Measurements from ENCODE around the gene DIP2C.
"Not testable (repeated sequence)": the region's sequence is repeated elsewhere in the genome, so short reads cannot be mapped to it uniquely, and the experiment has no call there.

DIP2C gene

DNA sequence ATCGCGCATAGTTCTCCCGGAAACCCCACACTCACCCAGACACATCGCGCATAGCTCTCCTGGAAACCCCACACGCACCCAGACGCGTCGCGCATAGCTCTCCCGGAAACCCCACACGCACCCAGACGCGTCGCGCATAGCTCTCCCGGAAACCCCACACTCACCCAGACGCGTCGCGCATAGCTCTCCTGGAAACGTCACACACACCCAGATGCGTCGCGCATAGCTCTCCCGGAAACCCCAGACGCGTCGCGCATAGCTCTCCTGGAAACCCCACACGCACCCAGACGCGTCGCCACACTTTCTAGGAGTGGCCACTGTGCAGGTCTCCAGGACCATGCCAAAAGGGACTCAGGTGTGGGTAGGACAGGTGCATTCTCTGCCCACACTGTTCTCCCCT is 341.7 kb downstream of the DIP2C start:
- DNase-seq (ENCODE audit: low read depth), result not testable (repeated sequence)

DNA sequence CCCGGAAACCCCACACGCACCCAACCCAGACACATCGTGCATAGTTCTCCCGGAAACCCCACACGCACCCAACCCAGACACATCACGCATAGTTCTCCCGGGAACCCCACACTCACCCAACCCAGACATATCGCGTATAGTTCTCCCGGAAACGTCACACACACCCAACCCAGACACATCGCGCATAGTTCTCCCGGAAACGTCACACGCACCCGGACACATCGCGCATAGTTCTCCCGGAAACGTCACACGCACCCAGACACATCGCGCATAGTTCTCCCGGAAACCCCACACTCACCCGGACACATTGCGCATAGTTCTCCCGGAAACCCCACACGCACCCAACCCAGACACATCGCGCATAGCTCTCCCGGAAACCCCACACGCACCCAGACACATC is 342.3 kb downstream of the DIP2C start:
- not testable (repeated sequence) for DNase-seq (ENCODE audit: low read depth)

DNA sequence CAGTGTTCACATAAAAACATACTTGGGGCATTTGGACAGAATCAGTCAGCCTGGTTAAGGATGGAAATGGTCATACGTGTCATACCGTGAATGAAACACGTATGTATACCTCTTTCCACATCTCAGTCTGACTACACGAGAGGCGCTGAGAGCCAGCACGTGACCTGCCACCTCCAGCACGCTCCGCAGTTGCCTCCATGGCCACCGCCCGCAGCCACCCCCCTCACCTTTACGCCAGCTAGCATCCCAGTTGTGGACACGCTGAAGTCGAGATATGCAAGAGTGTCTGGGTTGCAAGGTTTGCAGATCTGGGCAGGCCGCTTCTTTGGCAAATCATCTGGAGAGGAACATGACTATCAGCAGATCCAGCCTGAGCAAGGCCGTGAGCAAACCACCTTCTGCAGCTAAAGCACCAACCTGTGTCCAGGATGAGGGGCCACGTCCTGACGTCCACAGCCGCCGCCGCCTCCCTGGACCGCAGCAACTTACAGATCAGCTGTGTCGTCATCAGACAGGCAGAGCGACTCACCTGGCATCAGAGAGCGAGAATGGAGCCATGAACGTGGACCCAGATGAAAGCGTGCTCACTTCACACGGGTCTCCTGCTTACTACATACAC is 344.8 kb downstream of the DIP2C start:
- no peak for DNase-seq (ENCODE audit: low read depth)

DNA sequence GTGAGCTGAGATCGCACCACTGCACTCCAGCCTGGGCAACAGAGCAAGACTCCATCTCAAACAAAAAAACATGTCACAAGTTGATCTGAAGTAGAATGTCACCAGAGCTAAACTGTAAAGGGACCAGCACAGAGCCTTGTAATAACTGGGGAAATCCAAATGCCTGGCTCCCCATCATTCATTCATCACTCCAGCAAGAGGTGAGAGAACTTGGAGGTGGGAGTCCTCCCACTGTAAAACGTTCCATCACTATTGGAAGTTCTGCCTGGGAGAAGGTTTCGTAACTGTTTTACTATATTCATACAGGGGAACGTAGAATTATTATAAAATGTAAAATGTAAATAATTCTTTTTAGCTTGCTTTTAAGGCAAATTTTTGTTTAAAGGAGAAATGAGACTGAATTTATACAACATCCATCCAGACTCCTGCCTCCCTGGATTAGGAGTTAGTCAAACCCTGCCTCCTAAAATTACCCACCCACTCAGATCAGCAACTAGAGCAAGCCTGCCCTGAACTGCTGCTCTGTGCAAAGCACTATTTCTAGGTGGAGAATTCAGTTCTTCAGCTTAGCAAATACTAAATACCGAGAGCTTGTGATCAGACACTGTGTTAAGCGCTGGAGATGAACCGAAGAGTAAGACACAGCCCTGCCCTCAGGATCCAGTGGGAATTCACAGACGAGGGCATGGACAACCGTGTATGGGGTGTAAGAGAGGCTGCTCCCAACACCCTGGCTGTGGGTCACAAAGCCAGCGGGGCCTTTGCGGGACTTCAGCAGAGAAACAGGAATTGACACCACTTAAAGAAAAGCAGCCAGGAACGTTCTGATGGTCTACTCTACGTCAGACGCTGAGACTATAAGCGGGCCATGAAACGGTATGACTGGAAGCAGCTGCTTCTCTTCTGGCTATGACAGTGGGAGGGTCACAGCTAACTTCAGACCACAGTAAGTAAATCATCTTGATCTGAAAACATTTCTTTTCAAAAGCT is 345.9 kb downstream of the DIP2C start:
- DNase-seq (ENCODE audit: low read depth), result no peak

DNA sequence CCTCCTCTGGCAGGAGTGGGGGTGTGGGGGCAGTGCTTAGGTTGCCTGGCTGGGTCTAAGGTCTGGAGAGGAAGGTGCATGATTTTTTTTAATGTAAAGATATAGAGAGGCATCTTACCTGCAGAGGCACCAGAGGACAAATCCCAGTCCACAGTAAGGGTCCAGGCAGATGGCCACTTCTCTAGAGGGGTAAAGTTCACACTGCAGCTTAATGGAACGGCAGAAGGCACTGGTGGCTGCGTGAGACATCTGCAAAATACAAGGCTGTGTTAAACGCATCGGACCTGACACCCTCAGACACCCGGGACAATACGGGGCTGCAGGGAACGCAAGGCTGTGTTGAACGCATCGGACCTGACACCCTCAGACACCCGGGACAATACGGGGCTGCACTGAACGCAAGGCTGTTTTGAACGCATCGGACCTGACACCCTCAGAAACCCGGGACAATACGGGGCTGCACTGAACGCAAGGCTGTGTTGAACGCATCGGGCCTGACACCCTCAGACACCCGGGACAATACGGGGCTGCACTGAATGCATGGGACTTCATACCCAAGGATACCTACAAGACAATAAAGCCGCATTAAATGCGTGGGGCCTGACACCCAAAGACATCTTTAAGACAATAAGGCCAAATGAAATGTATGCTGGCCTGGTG is 348.3 kb downstream of the DIP2C start:
- no peak for DNase-seq (ENCODE audit: low read depth)

DNA sequence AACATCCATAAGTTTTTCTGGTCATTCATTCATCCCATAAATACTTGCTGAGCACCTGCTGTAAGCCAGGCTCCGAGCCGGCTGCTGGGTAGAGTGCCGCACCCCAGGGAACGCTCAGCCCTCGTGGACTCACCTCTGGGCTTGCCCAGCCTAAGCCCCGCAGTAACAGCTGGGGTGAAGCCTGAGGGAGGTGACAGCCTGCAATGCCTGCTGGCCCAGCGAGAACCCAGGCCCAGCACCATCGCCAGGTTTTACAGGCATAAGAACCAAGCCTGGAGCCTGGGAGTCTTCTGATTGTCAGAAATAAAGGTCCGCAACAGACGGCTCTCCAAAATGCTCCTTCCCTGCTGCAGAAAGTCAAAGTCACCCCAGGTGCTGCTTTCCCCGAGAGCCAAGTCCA is 348.8 kb downstream of the DIP2C start:
- DNase-seq (ENCODE audit: low read depth), result no peak

DNA sequence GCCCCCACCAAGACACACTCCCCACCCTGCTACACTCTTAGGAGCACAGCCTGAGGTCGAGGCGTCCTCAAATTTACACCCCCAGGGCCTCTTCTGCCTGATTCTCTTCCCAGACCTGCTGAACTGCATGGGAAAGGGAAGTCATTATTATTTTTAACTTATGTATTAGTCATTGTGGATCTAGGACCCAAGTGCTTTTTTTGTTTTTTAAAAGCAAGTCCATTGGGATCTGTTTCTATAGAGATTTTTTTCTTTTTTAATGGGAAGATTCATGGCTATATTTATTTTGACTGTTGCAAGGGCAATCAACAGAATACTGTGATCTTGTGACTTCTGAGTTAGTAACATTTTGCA is 350.5 kb downstream of the DIP2C start:
- DNase-seq (ENCODE audit: low read depth), result no peak

DNA sequence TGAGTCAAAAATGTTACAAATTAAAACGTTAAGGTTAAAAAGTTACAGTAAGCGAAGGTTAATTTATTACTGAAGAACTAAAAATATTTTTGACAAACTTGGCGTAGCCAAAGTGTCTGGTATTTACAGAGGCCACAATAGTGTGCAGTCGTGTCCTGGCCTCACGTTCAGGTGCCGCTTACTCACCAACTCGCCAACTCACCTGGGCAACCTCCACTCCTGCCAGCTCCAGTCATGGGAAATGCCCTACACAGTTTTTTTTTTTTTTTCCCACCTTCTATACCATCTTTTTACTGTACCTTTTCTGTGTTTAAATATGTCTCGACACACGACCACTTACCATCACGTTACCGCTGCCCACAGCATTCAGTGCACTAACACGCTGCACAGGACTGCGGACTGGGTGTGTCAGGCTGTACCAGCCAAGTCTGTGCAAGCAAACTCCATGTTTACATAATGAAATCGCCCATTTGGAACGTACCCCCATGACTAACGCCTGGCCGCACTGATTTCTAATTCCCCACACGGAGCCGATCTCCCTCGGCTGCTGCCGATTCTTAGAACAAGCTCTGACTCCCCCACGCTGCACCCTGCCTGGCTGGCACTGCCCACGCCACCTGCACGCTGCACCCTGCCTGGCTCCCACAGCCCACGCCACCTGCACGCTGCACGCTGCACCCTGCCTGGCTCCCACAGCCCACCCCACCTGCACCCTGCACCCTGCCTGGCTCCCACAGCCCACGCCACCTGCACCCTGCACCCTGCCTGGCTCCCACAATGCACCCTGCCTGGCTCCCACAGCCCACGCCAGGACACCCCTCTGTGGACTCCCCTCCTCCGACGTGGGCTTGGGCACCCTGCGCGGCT is 351.1 kb downstream of the DIP2C start:
- no peak for DNase-seq (ENCODE audit: low read depth)

DNA sequence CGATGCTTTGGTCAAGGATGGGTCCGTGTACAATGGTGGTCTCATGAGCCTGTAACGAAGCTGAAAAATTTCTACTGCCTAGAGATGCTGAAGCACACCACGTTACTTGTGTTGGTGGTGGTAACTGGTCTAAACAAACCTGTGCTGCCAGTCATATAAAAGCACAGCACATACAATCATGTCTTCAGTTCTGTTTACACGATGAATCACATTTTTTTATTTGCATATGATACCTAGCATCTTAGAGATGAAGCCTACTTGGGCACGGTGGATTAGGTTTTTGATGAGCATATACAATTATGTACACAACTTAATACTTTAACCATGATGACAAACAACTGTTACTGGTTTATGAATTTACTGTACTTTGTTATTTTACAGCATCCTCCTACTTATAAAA is 353.2 kb downstream of the DIP2C start:
- DNase-seq (ENCODE audit: low read depth), result no peak

DNA sequence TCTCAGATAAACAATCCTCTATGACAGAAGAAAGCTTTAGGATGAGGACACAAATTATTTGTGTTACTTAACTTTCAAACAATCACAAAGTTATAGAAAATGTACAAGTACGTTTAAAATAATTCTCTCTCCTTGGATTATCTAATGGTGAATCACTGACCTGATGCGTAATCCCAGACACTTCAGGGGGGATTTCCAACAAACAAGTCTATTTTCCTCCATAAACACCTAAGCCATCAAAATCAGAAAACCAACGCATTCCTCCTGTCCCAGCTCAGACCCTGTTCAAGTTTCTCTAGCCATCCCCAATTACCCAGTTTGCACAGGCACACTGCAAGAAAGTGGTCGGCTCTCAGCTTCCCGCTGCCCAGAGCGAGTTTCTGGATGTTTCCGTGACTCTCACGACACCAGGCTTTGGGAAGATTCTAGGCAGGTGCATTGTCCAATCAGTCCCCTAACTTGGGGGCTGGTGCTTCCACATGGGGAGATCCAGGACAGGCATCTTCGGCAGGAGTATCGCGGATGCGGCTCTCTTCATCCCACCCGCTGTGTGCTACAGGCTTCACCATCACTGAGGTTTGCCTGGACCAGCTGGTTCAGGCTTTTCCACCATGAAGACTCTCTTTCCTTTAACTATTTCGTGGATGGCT is 354.2 kb downstream of the DIP2C start:
- no peak for DNase-seq (ENCODE audit: low read depth)

DNA sequence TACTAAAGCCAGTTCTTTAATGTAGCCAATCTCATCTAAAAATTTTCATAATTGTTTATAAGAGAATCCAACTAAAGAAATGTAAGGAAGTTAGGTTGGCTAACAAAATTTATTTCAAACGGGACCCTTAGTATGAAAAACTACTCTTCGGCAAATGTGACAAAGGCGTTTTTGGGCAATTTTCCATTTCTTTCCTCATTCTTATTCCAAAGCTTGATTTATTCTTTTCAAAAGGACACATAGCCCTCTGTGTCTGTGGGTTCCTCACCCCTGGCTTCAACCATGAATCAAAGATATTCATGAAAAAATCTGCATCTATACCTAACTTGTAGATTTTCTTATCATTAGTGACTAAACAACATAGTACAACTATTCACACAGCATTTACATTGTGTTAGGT is 358.3 kb downstream of the DIP2C start:
- no peak for DNase-seq (ENCODE audit: low read depth)

DNA sequence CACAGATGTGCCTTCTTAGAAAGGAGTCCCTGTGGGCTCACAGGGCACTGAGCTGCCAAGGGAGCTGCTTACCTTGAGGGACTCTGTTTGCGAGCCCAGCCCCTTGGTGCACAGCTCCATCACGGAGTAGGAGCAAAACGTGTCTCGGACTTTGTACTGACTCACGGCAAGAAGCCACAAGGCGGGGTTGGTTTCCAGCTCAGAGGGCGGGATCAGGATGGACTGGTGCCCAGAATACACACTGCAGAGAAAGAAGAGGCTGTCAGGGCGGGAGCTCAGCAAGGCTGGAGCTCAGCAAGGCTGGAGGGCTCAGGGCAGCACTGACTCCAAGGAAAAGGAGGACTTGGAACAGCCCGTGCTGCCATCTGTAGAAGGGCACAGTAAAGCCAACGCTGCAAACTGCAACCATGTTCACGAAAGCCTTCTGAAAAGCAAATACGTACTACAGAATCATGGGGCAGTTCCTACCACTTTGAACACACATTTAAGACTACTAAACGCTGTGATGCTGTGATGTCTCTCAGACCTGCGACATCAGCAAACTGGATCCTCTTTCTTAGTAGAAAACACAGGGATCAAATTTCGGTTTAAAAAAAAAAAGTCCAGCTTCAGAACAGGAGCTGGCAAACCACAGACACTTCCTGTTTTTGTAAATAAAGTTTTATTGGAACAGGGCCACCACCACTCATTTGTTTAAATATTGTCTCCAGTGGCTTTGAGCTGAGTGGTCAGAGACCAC is 359.9 kb downstream of the DIP2C start:
- DNase-seq (ENCODE audit: low read depth), result no peak

DNA sequence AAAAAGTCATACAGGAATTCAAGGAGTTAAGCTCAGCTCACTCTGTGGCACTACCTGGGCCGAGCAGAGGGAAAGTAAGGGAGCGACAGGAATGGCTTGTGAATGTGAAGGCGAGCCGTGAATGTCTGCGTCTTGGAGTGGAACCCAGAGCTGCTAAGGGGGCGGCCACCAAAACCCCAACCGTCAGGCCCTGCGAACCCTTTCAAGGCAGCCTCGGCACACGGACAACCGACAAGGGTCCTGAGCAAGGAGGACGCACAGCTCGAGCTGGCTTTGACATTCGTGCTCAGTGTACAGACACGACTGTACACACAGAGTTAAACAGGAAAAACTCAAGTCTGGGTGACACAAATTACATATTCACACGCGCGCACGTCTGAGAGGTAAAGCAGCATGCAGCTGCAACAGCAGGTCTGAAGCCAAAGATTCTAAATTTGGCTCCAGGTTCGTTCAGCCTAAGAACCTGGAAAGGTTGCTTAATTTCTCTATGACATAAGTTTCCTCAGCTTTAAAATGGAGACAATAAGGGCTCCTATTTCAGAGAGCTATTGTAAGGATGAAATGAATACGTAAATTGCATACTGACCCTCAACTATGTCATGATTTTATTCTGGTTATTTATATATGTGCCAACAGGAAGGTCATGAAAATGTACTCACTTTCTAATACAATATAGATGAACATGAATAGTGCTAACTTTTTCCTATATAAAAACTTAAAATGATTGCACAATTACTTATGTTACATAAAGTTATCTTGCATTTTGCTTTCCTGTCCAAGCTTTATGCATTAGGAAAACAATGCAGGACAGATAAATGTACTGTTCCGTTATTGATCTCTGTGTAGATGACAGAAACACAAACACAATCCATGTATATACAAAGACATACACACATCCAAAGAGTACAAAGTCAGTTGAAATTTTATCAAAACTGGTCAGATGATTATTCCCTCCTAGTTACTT is 361.3 kb downstream of the DIP2C start:
- no peak for DNase-seq (ENCODE audit: low read depth)

DNA sequence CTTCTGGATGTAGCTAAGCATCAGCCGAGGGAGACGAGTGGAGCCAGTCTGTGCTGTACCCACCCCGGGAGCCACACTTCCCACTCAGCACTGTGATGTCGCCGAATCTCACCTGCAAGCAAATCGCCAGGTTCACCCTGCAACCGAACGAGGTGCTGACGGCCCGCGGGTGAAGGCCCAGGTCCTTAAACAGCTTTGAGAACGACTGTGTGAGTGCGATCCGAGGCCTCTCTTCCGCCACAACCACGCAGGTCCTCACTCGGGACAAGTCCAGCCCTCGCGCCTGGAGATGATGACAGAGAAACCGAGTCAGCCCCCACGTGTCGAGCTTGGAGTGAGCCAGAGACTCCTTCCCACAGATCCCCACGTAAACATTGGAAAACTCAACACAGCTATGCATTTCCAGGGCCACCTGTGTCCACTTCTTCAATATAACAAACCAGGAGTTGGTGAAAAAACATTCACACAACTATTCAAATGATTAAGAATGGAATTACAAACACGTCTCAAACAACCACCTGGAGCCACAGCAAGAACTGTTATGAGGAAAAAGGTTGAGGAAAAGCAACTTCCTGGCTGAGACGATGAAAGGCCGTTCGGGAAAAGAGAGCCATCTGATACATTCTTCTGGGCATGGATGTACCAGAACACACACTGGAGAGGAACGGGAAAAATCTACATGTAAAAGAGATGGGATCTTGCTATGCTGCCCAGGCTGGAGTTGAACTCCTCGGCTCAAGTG is 362.4 kb downstream of the DIP2C start:
- no peak for DNase-seq (ENCODE audit: low read depth)

DNA sequence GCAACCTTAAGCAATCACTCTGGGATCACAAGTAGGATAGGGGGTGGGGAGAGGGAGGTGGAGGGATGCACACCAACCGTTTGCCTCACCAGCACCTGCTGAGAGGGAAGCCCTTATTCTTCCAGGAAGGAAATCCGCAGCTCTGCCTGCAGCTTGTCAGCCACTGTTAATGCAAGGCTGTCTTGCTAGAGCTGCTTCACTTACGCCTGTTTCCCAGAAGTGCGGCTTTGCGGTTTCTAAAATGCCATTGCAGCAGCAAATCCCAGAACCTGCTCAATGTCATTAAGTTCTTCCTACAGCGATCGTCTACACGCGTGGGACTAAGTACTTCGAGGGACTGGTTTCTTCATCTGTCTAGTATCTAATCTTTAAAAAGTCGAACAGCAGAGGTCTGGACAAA is 363.1 kb downstream of the DIP2C start:
- no peak for DNase-seq (ENCODE audit: low read depth)

DNA sequence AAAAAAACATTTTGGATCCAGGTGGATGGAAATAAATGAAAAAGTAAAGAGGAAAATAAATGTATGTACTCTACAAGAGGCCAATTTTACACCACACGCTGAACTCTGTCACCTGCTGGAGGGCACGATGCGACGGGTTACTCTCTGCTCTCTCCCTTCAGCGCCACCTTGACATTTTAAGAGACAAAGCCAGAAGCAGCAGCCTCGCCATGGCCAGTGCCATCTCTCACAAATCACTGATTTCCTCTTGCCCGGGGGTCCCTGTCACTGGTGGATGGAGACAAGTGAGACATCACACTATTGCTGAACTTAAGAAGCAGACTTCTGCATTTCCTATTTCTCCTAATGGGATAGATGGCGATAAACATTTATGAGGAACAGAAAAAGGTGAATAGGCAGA is 364.2 kb downstream of the DIP2C start:
- DNase-seq (ENCODE audit: low read depth), result no peak

DNA sequence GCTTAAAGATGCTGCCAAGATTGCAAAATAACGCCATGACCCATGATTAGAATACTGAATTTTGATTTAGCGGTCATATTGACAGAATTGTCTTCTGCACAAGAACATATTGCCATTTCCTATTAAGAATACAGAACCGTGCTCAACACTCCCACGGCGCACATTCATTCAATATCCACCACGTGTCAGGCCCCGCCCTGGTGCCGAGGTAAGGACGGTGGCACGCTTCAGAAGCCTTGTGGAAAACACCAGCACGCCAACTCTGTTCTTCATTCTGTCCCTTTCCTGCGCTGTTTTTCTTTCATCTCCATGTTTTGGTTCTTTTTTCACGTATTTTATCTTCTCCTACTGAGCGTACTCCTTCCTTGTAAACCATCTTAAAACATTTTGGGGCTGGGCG is 364.9 kb downstream of the DIP2C start:
- no peak for DNase-seq (ENCODE audit: low read depth)

DNA sequence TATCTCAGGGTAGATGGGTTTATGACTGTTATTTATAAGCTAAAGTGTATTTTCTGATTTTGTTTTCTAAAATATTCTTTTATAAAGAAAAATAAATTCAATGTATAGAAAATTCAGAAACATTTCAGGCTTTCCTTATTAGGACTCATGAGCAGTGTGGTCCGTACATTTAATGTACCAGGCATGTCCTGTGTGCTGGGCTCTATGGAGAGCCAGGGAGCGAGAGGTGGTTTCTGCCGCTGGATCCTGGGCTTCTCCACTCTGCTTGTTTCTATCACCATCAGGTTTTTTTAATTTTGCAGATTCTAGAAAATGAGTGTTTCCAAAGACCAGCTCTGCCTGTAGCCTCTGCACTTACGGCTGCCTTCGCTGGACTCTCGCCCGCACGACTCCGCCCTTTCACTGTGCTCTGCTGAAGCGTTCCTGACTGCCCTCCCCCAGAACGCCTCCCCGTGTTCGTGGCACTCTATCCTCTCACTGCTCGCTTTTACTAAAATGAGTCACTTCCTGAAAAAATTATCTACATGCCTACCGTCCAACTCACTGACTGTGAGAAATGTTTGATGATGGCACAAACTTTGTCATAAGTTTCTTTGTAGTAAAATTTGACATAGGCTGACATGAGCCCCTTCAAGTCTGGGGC is 365.7 kb downstream of the DIP2C start:
- DNase-seq (ENCODE audit: low read depth), result no peak
